ENCODE measurements around the gene TRABD2B. TPM values are rescaled to one million over a fixed set of nuclear protein-coding genes. Genes with fewer than 3 reads are reported as not detected.

The TRABD2B gene
- total and polyA plus RNA-seq, 2 donors (not counting 3 experiments of a cell fraction or from before 2014, with no cell fraction given), result not detected

DNA sequence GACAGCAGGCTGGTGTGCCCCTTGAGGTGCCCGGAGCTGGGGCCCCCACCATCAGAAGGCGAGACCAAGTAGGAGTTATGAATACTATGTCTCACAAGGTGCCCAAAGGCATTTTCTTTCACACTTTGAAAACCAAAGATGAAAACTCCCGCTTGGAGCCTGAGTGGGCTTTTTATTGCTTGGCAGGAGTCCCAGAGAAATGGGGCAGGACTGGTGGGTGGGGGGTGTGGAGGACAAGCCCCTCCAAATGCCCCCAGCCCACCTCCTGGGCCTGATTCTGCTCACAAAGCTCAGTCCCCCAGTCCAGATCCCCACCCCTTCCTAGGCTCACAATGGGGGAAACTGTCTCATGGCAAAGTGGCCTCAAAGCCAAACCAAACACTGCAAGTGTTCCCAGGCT lies 227.9 kb downstream of the TRABD2B start:
- Histone ChIP-seq H4K20me1 (replicated peaks; ENCODE audit: control insufficient read depth, extremely low read depth, insufficient read depth, low read length) (no peaks in the 10 kb centered on the region), H3K4me1 (ENCODE audit: control insufficient read depth, extremely low read depth, insufficient read depth, low read length) (no peaks in the 10 kb centered on the region), H3K79me2 (ENCODE audit: control insufficient read depth, insufficient read depth, low read length) (no peaks in the 10 kb centered on the region), H3K4me3 (replicated peaks in 1 of 3; ENCODE audit: insufficient read depth in 1 of 3, low read depth in 1 of 3, low read length in 3 of 3) (no peak overlapping the region), H3K36me3 (ENCODE audit: control insufficient read depth in 2 of 2, extremely low read depth in 1 of 2, insufficient read depth in 2 of 2, low read length in 2 of 2) (no peaks in the 10 kb centered on the region), H3K9ac (replicated peaks; ENCODE audit: extremely low read depth, insufficient read depth, low read length) (no peak overlapping the region), H3K4me2 (ENCODE audit: insufficient read depth, low read length) (no peak overlapping the region), H3K27ac (ENCODE audit: insufficient read depth, low read depth, low read length) (no peak overlapping the region), H3K9me1 (replicated peaks; ENCODE audit: control insufficient read depth, extremely low read depth, insufficient read depth, low read length) (no peaks in the 10 kb centered on the region), H3K9me3 (replicated peaks; ENCODE audit: control insufficient read depth, insufficient read depth, low read length) (no peaks in the 10 kb centered on the region), H2AFZ (ENCODE audit: low read depth, low read length) (no peak overlapping the region), H3K27me3 (ENCODE audit: control insufficient read depth in 2 of 2, insufficient read depth in 2 of 2, low read length in 2 of 2) (no peaks in the 10 kb centered on the region)
- BruUV-seq (replicated peaks), result no TSS peak
- TF ChIP-seq MYC (IDR thresholded peaks at IDR 0.05; ENCODE audit: low read depth, low read length) (no peak), POLR2A (IDR thresholded peaks at IDR 0.05; ENCODE audit: low read depth, low read length) (no peak), JUN (IDR thresholded peaks at IDR 0.05; ENCODE audit: borderline replicate concordance, insufficient read depth, insufficient read length, low read depth) (no peak), GATA2 (IDR thresholded peaks at IDR 0.05; ENCODE audit: insufficient read depth, insufficient read length, low read depth, low read length) (no peak), EZH2 (IDR thresholded peaks at IDR 0.05; ENCODE audit: borderline replicate concordance, low read depth, low read length, severe bottlenecking) (no peak)
- TF ChIP-seq, protein P1, sequence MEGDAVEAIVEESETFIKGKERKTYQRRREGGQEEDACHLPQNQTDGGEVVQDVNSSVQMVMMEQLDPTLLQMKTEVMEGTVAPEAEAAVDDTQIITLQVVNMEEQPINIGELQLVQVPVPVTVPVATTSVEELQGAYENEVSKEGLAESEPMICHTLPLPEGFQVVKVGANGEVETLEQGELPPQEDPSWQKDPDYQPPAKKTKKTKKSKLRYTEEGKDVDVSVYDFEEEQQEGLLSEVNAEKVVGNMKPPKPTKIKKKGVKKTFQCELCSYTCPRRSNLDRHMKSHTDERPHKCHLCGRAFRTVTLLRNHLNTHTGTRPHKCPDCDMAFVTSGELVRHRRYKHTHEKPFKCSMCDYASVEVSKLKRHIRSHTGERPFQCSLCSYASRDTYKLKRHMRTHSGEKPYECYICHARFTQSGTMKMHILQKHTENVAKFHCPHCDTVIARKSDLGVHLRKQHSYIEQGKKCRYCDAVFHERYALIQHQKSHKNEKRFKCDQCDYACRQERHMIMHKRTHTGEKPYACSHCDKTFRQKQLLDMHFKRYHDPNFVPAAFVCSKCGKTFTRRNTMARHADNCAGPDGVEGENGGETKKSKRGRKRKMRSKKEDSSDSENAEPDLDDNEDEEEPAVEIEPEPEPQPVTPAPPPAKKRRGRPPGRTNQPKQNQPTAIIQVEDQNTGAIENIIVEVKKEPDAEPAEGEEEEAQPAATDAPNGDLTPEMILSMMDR (IDR thresholded peaks at IDR 0.05; ENCODE audit: extremely low read depth in 1 of 2, insufficient read depth in 1 of 2, low read depth in 1 of 2, low read length in 2 of 2), result no peak
- TF ChIP-seq, protein P2, sequence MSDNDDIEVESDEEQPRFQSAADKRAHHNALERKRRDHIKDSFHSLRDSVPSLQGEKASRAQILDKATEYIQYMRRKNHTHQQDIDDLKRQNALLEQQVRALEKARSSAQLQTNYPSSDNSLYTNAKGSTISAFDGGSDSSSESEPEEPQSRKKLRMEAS (IDR thresholded peaks at IDR 0.05; ENCODE audit: insufficient read depth, insufficient read length), result no peak
- intact Hi-C loops (cut with micrococcal nuclease) (no loop called here), dilution Hi-C loops (cut with MboI; ENCODE audit: extremely low pct_ligation_motif_present, low sequenced_read_pairs) (no loop called here)
- CTCF ChIA-PET, result no interaction called here
- FAIRE-seq, result no peak
- no peak for DNase-seq (ENCODE audit: low read depth, low spot score)
- POLR2A ChIA-PET, result no interaction called here
